ENCODE measurements around the gene BAK1. TPM values are rescaled to one million over a fixed set of nuclear protein-coding genes. Genes with fewer than 3 reads are reported as not detected.

Gene BAK1
- total and polyA plus RNA-seq, 2 of the 13 experiments (the other 11 are each of a cell fraction or from before 2014, with no cell fraction given): 15.0 to 23.8 TPM

DNA sequence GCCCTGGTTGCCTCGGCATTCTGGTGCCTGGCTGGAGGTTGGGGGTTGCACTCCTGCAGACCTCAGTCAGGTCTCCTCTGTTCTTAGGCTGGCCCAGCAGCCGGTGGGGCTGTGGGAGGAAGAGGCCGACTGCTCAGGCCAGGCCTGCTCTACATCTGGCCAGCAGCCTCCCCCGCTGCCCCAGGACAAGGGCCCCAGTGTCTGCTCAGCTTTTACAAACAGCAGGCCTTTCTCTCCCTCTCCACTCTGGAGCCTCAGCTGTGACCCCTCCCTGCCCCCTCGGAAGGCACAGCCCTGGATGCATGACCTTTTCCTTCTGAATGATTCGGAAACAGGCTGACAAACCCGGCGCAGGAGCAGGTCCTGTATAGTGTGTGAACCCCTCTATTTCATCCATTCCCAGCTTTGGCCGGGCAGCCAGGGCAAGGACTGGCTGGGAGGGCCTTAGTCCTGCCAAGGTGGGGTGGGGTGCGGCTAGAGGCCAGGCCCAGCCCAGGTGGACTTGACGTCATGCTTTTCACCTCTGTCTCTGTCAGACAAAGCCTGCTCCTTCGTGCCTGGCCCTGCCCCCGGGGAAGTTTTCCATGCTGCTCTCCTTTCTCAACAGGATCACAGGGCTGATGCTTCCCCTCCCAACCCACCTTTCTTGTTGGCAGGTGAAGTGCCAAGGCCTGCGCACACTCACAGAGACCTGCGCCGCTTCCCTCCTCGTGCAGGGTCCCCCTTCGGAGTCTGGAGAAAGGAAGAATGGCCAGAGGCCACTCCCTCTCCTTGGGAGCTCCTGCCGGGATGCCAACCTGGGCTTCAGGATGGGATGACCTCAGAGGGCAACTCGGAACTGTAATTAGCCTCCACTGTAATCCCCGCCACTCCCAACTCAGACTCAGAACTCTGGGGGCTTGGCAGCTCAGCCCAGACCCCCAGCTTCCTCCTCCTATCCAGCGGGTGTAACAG lies 31.0 kb upstream of the BAK1 start (continued):
- no peak for TF ChIP-seq RFXAP (CRISPR knock-in tag; IDR thresholded peaks at IDR 0.05; ENCODE audit: borderline replicate concordance)
- no peak for TF ChIP-seq HES4 (CRISPR knock-in tag; IDR thresholded peaks at IDR 0.05; ENCODE audit: borderline replicate concordance)
- 0 out of 2 replicates have a peak, but pooled peaks have one; percentile 1 for TF ChIP-seq ZNF629 (CRISPR knock-in tag; conservative IDR thresholded peaks at IDR 0.05)
- peak; percentile 45; the same call in 1 of the 2 replicates for TF ChIP-seq TAF1 (CRISPR knock-in tag; IDR thresholded peaks at IDR 0.05)
- TF ChIP-seq, protein P1, sequence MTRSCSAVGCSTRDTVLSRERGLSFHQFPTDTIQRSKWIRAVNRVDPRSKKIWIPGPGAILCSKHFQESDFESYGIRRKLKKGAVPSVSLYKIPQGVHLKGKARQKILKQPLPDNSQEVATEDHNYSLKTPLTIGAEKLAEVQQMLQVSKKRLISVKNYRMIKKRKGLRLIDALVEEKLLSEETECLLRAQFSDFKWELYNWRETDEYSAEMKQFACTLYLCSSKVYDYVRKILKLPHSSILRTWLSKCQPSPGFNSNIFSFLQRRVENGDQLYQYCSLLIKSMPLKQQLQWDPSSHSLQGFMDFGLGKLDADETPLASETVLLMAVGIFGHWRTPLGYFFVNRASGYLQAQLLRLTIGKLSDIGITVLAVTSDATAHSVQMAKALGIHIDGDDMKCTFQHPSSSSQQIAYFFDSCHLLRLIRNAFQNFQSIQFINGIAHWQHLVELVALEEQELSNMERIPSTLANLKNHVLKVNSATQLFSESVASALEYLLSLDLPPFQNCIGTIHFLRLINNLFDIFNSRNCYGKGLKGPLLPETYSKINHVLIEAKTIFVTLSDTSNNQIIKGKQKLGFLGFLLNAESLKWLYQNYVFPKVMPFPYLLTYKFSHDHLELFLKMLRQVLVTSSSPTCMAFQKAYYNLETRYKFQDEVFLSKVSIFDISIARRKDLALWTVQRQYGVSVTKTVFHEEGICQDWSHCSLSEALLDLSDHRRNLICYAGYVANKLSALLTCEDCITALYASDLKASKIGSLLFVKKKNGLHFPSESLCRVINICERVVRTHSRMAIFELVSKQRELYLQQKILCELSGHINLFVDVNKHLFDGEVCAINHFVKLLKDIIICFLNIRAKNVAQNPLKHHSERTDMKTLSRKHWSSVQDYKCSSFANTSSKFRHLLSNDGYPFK (CRISPR knock-in tag; IDR thresholded peaks at IDR 0.05; ENCODE audit: borderline replicate concordance): 0 out of 2 replicates have a peak, but pooled peaks have one; percentile 12
- no peak for TF ChIP-seq MAZ (IDR thresholded peaks at IDR 0.05; ENCODE audit: borderline replicate concordance, low read depth, low read length)
- no peak for TF ChIP-seq MAZ (CRISPR knock-in tag; IDR thresholded peaks at IDR 0.05; ENCODE audit: low read depth)
- TF ChIP-seq MZF1 (CRISPR knock-in tag; IDR thresholded peaks at IDR 0.05; ENCODE audit: borderline replicate concordance): no peak
- TF ChIP-seq ZNF547 (CRISPR knock-in tag; IDR thresholded peaks at IDR 0.05): peak; percentile 41; the same call in 1 of the 2 replicates
- peak; percentile 32 for TF ChIP-seq ASH2L (IDR thresholded peaks at IDR 0.05; ENCODE audit: insufficient read length, low read depth, low read length)
- TF ChIP-seq SP4 (CRISPR knock-in tag; IDR thresholded peaks at IDR 0.05): no peak; the same call in 1 of the 2 replicates
- TF ChIP-seq, protein P2, sequence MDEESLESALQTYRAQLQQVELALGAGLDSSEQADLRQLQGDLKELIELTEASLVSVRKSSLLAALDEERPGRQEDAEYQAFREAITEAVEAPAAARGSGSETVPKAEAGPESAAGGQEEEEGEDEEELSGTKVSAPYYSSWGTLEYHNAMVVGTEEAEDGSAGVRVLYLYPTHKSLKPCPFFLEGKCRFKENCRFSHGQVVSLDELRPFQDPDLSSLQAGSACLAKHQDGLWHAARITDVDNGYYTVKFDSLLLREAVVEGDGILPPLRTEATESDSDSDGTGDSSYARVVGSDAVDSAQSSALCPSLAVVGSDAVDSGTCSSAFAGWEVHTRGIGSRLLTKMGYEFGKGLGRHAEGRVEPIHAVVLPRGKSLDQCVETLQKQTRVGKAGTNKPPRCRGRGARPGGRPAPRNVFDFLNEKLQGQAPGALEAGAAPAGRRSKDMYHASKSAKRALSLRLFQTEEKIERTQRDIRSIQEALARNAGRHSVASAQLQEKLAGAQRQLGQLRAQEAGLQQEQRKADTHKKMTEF (CRISPR knock-in tag; IDR thresholded peaks at IDR 0.05): peak; percentile 68
- TF ChIP-seq, protein P3, sequence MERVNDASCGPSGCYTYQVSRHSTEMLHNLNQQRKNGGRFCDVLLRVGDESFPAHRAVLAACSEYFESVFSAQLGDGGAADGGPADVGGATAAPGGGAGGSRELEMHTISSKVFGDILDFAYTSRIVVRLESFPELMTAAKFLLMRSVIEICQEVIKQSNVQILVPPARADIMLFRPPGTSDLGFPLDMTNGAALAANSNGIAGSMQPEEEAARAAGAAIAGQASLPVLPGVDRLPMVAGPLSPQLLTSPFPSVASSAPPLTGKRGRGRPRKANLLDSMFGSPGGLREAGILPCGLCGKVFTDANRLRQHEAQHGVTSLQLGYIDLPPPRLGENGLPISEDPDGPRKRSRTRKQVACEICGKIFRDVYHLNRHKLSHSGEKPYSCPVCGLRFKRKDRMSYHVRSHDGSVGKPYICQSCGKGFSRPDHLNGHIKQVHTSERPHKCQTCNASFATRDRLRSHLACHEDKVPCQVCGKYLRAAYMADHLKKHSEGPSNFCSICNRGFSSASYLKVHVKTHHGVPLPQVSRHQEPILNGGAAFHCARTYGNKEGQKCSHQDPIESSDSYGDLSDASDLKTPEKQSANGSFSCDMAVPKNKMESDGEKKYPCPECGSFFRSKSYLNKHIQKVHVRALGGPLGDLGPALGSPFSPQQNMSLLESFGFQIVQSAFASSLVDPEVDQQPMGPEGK (CRISPR knock-in tag; IDR thresholded peaks at IDR 0.05): peak; percentile 81
- TF ChIP-seq, protein P4, sequence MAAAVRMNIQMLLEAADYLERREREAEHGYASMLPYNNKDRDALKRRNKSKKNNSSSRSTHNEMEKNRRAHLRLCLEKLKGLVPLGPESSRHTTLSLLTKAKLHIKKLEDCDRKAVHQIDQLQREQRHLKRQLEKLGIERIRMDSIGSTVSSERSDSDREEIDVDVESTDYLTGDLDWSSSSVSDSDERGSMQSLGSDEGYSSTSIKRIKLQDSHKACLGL (CRISPR knock-in tag; IDR thresholded peaks at IDR 0.05): peak; percentile 46; the same call in 1 of the 2 replicates
- TF ChIP-seq, protein P5, sequence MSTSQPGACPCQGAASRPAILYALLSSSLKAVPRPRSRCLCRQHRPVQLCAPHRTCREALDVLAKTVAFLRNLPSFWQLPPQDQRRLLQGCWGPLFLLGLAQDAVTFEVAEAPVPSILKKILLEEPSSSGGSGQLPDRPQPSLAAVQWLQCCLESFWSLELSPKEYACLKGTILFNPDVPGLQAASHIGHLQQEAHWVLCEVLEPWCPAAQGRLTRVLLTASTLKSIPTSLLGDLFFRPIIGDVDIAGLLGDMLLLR (CRISPR knock-in tag; IDR thresholded peaks at IDR 0.05): peak; percentile 54
- TF ChIP-seq, protein P6, sequence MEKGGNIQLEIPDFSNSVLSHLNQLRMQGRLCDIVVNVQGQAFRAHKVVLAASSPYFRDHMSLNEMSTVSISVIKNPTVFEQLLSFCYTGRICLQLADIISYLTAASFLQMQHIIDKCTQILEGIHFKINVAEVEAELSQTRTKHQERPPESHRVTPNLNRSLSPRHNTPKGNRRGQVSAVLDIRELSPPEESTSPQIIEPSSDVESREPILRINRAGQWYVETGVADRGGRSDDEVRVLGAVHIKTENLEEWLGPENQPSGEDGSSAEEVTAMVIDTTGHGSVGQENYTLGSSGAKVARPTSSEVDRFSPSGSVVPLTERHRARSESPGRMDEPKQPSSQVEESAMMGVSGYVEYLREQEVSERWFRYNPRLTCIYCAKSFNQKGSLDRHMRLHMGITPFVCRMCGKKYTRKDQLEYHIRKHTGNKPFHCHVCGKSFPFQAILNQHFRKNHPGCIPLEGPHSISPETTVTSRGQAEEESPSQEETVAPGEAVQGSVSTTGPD (CRISPR knock-in tag; IDR thresholded peaks at IDR 0.05): peak; percentile 55; the same call in 1 of the 2 replicates
- TF ChIP-seq TSC22D2 (CRISPR knock-in tag; IDR thresholded peaks at IDR 0.05; ENCODE audit: borderline replicate concordance): 0 out of 2 replicates have a peak, but pooled peaks have one; percentile 7
- TF ChIP-seq FOXA3 (CRISPR knock-in tag; IDR thresholded peaks at IDR 0.05): peak; percentile 28; the same call in 1 of the 2 replicates

Measured in HepG2 (cell line).